B cell (primary cell): ENCODE measurements around the gene DLGAP4. TPM values are rescaled to one million over a fixed set of nuclear protein-coding genes. Genes with fewer than 3 reads are reported as not detected.

Experiments
- ATAC-seq: fragments of 200-7000 bp; cut with Tn5 transposase; one replicate; pipeline ENCODE4 v1.10.0; 2021; ENCODE audit warnings: low read depth, mild to moderate bottlenecking, moderate number of reproducible peaks, moderate library complexity
- CTCF ChIA-PET: fragments of 350-600 bp; sonication (Branson Sonifier 250); formaldehyde crosslinking; loops from one replicate; lab custom pipeline; 2021; ENCODE audit warnings: antibody characterized with exemption, inconsistent platforms; lab: Charles Lee
- POLR2A ChIA-PET: fragments of 350-600 bp; sonication (Branson Sonifier 250); formaldehyde crosslinking; loops from one replicate; lab custom pipeline; 2021; ENCODE audit warnings: antibody characterized with exemption; lab: Charles Lee
- DNase-seq: peaks from one replicate; pipeline ENCODE4 v3.0.0; 2013
- H2AFZ ChIP-seq: 2 replicates; pipeline ENCODE4 v1.6.1; 2012; ENCODE audit warnings: mild to moderate bottlenecking, low read depth, low read length; ENCODE audit not compliant: insufficient read depth, poor library complexity, severe bottlenecking
- H3K27ac ChIP-seq, 2 donors: 1 replicate in 1 of 2; 2 replicates in 1 of 2; pipeline ENCODE4 v1.5.1; 2012 to 2013; ENCODE audit warnings: low read length in 2 of 2, mild to moderate bottlenecking in 2 of 2, moderate library complexity in 1 of 2
- H3K27me3 ChIP-seq, 4 experiments: fragments of 200-600 bp in 1 of 4; sonication (generic) in 1 of 4; replicated peaks in 1 of 4; 1 replicate in 2 of 4; 2 replicates in 2 of 4; pipeline versions ENCODE4 v1.6.1 to v1.7.0; 2013 to 2016; ENCODE audit warnings: low read length in 3 of 4, mild to moderate bottlenecking in 2 of 4, mixed read lengths in 1 of 4, moderate library complexity in 1 of 4; ENCODE audit not compliant: insufficient read depth in 4 of 4, control insufficient read depth in 3 of 4; ENCODE audit errors: control extremely low read depth in 1 of 4
- H3K36me3 ChIP-seq, 2 experiments: replicated peaks in 1 of 2; 1 replicate in 1 of 2; 2 replicates in 1 of 2; pipeline versions ENCODE4 v1.6.1 to v1.7.1; 2013; ENCODE audit warnings: low read length in 1 of 2; ENCODE audit not compliant: insufficient read depth in 2 of 2, control insufficient read depth in 1 of 2; ENCODE audit errors: control extremely low read depth in 1 of 2, extremely low read depth in 1 of 2
- H3K4me1 ChIP-seq, 2 donors: fragments of 200-600 bp in 1 of 2; sonication (generic) in 1 of 2; 1 replicate in 1 of 2; 2 replicates in 1 of 2; pipeline versions ENCODE4 v1.5.1 to v1.6.1; 2013 to 2017; ENCODE audit warnings: low read length in 2 of 2; ENCODE audit not compliant: control insufficient read depth in 2 of 2, insufficient read depth in 2 of 2
- H3K4me2 ChIP-seq: replicated peaks from 2 replicates; pipeline ENCODE3; 2012; ENCODE audit warnings: mild to moderate bottlenecking, low read depth, low read length; ENCODE audit not compliant: poor library complexity, severe bottlenecking
- H3K4me3 ChIP-seq, 5 experiments: fragments of 200-600 bp in 1 of 5; sonication (generic) in 1 of 5; 1 replicate in 3 of 5; 2 replicates in 2 of 5; pipeline versions ENCODE4 v1.5.1 to v1.7.0; 2011 to 2016; ENCODE audit warnings: low read length in 4 of 5, mild to moderate bottlenecking in 4 of 5, low read depth in 2 of 5, control low read depth in 1 of 5, moderate library complexity in 1 of 5; ENCODE audit not compliant: insufficient read depth in 1 of 5; ENCODE audit errors: control extremely low read depth in 1 of 5, extremely low read depth in 1 of 5
- H3K79me2 ChIP-seq: fragments of 200-600 bp; sonication (generic); one replicate; pipeline ENCODE4 v1.6.0; 2016; ENCODE audit warnings: low read length; ENCODE audit not compliant: control insufficient read depth, insufficient read depth
- H3K9ac ChIP-seq: fragments of 200-600 bp; sonication (generic); 2 replicates; pipeline ENCODE4 v1.6.1; 2017; ENCODE audit warnings: mild to moderate bottlenecking, low read length, moderate library complexity
- H3K9me3 ChIP-seq, 3 donors: one replicate each; pipeline versions ENCODE4 v1.6.1 to v1.7.1; 2013; ENCODE audit warnings: low read length in 2 of 3; ENCODE audit not compliant: control insufficient read depth in 2 of 3, insufficient read depth in 1 of 3; ENCODE audit errors: control extremely low read depth in 1 of 3
- H4K20me1 ChIP-seq: 2 replicates; pipeline ENCODE4 v1.6.0; 2012; ENCODE audit warnings: mild to moderate bottlenecking, low read length; ENCODE audit not compliant: insufficient read depth, control insufficient read depth, poor library complexity, severe bottlenecking
- H3K27ac Mint-ChIP-seq: one replicate; pipeline ENCODE4 v1.8.0; 2021; ENCODE audit warnings: mixed read lengths
- H3K27me3 Mint-ChIP-seq: one replicate; pipeline ENCODE4 v1.8.0; 2021; ENCODE audit warnings: mixed read lengths
- H3K4me1 Mint-ChIP-seq: one replicate; pipeline ENCODE4 v1.8.0; 2021; ENCODE audit warnings: mixed read lengths
- H3K4me3 Mint-ChIP-seq: one replicate; pipeline ENCODE4 v1.8.0; 2021; ENCODE audit warnings: mixed read lengths
- H3K9me3 Mint-ChIP-seq: one replicate; pipeline ENCODE4 v1.8.0; 2022; ENCODE audit warnings: mixed read lengths; ENCODE audit not compliant: insufficient read depth
- CTCF ChIP-seq: fragments of 200-600 bp; IDR thresholded peaks from one replicate; pipeline ENCODE4 v1.8.0; 2022; ENCODE audit warnings: antibody characterized with exemption, mild to moderate bottlenecking
- EZH2 ChIP-seq: IDR thresholded peaks from 2 replicates; pipeline ENCODE4 v1.6.1; 2012; ENCODE audit warnings: borderline replicate concordance, low read depth, mild to moderate bottlenecking, moderate library complexity, low read length; ENCODE audit not compliant: insufficient read depth, poor library complexity, severe bottlenecking
- WGBS: methylation state at CpG from one replicate; pipeline ENCODE4 v1.1.5; 2013; ENCODE audit warnings: missing lambda C conversion rate; ENCODE audit not compliant: insufficient coverage; 5-methylcytosine and 5-hydroxymethylcytosine counted together
- intact Hi-C: fragments of 100-400 bp; cut with micrococcal nuclease; formaldehyde crosslinking; loops from one replicate; pipeline ENCODE4 v1.10.0; 2022
- polyA plus RNA-seq: library from polyadenylated mRNA; depleted of rRNA; stranded (reverse); fragments of >200 nt; gene quantifications from 2 replicates; pipeline ENCODE4 v1.2.3, GENCODE V29; 2012
- total RNA-seq, 2 donors: library from RNA; stranded (reverse); fragments of 120-200 nt in 1 of 2; gene quantifications; 1 replicate in 1 of 2; 2 replicates in 1 of 2; pipeline versions ENCODE4 v1.2.3 to v1.2.4, GENCODE V29; 2013 to 2022

The DLGAP4 gene
- total and polyA plus RNA-seq, 2 donors (not counting 1 experiment from before 2014, with no cell fraction given) = 68.8 to 87.8 TPM

- 94% methylated on average over 30 of the region's 31 CpGs for WGBS
- Histone ChIP-seq H3K36me3 (peaks cover 5 to 63% of the 10 kb centered on the region in 2 experiments), H3K27ac (no peak overlapping the region), H3K4me2 (no peak overlapping the region), H2AFZ (no peak overlapping the region), H3K79me2 (peaks cover 31% of the 10 kb centered on the region), H3K4me3 (no peak overlapping the region), H4K20me1 (peaks cover 28% of the 10 kb centered on the region), H3K9me3 (no peaks in the 10 kb centered on the region), H3K27me3 (no peaks in the 10 kb centered on the region), H3K4me1 (no peaks in the 10 kb centered on the region), H3K9ac (no peak overlapping the region)
- Mint-ChIP-seq H3K4me3 (no peak overlapping the region), H3K4me1 (peaks cover 5% of the 10 kb centered on the region), H3K9me3 (no peaks in the 10 kb centered on the region), H3K27ac (no peak overlapping the region), H3K27me3 (no peaks in the 10 kb centered on the region)
- ATAC-seq (no peak), DNase-seq (no peak)
- ChIA-PET CTCF (no interaction called here), POLR2A (no interaction called here)
- intact Hi-C loops = no loop called here
- TF ChIP-seq EZH2 (no peak), CTCF (no peak)
Measured at GRCh38 chr20:36499723-36500501, 193.8 kb downstream of the DLGAP4 start.

GRCh38 chr20:36501367-36502006 is 195.3 kb downstream of the DLGAP4 start:
- H3K27ac Mint-ChIP-seq = no peak overlapping the region
- Histone ChIP-seq H3K4me2 (no peak overlapping the region), H3K79me2 (peaks cover 17% of the 10 kb centered on the region), H3K27me3 (no peaks in the 10 kb centered on the region), H3K9me3 (no peaks in the 10 kb centered on the region), H3K4me3 (no peak overlapping the region), H4K20me1 (peaks cover 15% of the 10 kb centered on the region), H3K4me1 (no peaks in the 10 kb centered on the region), H3K9ac (no peak overlapping the region), H3K36me3 (peaks cover 5 to 69% of the 10 kb centered on the region in 2 experiments), H2AFZ (no peak overlapping the region), H3K27ac (peak overlapping the region in 1 of 2 donors; percentile 51)
- no peaks in the 10 kb centered on the region for H3K9me3 Mint-ChIP-seq
- H3K4me3 Mint-ChIP-seq = no peak overlapping the region
- peaks cover 4% of the 10 kb centered on the region for H3K4me1 Mint-ChIP-seq
- TF ChIP-seq CTCF (no peak), EZH2 (no peak)
- no CpG with 5 or more reads among the region's 3 CpGs for whole genome bisulfite sequencing
- ChIA-PET POLR2A (interaction anchor here (0.6 kb wide), 1 partner anchor 95 kb away, joined by 5 read pairs; no protein-coding TSS in a partner anchor), CTCF (no interaction called here)
- DNase-seq = no peak
- ATAC-seq = no peak
- H3K27me3 Mint-ChIP-seq = no peaks in the 10 kb centered on the region
- intact Hi-C loops = no loop called here
